Dedifferentiated amniotic fluid mesenchymal stem cell (primary cell): ENCODE results near the gene STARD5.

Source experiments
- DNase-seq: peaks from one replicate; pipeline ENCODE4 v3.0.0-alpha.2; 2016; ENCODE audit errors: extremely low spot score

The STARD5 gene

DNA sequence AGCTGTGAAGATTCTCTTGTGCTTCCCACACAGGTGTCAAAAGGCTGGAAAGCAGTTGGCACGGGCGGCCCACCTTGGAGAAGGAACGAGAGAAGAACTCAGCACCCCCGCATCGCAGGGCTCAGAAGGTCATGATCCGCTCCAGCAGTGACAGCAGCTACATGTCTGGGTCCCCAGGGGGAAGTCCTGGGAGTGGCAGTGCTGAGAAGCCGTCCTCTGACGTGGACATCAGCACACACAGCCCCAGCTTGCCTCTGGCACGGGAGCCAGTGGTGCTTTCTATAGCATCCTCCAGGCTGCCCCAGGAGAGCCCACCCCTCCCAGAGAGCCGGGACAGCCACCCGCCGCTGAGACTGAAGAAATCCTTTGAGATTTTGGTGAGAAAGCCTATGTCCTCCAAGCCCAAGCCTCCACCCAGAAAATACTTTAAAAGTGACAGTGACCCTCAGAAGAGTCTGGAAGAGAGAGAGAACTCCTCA lies 31.4 kb downstream of the STARD5 start:
- no peak for DNase-seq

DNA sequence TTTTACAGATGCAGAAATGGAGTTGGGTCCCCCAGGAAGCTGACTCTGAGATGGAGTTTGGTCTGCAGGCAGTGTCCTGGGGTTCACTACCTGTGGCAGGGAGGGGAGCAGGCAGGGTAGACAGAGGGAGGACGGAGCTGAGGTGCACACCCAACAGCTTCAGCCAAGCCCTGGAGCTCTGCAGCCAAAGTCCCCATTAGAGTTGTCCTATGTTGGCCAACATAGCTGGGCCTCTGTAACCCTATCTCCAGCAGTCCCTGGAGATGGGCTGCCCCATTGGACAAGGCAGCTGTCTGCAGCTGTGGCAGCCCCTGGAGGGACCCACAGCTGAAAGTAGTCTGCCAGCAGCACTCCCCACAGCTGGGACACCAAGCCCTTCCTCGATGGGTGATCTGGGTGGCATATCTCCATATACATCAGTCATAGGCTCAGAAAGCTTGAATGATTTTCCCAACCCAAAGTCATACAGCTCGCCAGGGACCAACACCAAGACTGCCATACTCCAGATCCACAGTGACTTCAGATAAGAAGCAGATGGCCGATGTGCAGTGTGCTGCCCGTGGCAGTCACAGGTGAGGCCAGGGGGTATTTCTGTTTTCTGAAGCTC lies 31.9 kb downstream of the STARD5 start:
- DNase-seq: no peak

DNA sequence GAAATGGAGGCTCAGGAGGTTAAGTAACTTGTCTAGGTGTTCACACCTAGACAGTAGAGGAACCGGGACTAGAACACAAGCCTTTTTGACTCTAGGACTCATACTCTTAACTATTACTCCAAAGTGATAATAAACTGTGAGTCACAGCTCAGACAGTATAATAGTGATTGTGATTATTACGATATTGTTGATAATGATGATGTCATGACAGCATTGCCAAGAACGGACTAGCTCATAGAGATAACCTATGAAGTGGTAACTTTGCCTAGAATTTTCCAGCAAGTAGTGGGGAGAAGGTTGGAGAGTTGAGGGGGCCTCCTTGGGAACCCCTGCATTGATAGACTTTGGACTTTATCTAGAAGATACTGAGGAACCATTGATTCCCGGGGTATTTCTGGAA lies 34.0 kb downstream of the STARD5 start:
- DNase-seq: no peak

DNA sequence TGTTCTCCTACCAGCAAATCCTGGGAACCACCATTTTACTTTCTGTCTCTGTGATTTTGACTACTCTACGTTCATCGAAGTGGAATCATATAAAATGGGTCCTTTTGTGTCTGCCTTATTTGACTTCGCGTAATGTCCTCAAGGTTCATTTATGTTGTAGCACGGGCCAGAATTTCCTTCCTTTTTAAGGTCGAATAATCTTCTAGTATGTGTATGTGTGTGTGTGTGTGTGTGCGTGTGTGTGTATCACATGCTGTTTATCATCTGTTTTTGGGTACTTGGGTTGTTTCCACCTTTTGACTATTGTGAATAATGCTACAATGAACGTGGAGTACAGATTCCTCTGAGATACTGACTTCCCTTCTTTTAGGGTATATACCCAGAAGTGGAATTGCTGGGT lies 35.3 kb downstream of the STARD5 start:
- DNase-seq: no peak

DNA sequence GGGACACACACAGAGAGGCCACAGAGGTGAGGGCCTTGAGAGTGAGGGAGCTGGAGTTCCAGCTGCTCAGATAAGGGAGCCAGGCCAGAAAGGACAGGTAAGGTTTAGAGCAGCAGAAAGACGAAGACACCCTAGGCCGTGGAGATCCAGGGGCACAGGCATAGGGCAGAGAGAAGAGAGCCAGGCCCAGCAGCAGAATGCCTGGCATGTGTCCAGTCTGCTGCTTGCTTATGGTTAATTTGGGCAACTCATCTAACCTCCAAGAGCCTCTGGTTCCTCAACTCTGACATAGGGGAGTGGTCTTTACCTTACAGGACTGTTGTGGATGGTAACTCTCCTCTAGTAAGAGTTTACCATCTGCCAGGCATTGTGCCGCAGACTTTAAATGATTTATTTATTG lies 35.9 kb downstream of the STARD5 start:
- DNase-seq: no peak

DNA sequence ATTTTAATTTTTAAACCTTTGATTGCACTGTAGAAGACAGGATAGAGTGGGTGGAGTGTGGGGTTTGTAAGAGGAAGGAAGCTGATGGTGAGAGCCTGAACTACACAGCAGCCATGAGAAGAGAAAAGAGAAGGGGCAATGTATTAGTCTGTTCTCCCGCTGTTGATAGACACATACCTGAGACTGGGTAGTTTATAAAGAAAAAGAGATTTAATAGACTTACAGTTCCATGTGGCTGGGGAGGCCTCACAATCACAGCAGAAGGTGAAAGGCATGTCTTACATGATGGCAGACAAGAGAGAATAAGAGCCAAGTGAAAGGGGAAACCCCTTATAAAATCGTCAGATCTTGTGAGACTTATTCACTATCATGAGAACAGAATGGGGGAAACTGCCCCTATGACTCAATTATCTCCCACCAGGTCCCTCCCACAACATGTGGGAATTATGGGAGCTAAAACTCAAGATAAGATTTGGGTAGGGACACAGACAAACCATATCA lies 37.3 kb downstream of the STARD5 start:
- DNase-seq: no peak

DNA sequence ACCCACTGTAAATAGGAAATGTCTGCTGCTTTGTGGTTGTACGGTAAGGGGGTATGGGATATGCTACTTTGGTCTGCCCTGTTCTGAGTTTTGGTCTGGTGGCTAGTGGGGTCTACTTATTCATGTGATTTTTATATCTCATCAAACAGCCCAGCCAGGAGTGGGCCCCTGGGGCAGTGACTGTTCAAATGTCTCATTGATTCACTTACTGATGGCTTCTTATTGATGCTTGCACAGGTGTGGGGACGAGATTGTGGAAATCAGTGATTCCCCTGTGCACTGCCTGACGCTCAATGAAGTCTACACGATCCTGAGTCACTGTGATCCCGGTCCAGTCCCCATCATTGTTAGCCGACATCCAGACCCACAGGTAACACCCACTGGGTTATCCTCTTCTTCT lies 38.5 kb downstream of the STARD5 start:
- no peak for DNase-seq

DNA sequence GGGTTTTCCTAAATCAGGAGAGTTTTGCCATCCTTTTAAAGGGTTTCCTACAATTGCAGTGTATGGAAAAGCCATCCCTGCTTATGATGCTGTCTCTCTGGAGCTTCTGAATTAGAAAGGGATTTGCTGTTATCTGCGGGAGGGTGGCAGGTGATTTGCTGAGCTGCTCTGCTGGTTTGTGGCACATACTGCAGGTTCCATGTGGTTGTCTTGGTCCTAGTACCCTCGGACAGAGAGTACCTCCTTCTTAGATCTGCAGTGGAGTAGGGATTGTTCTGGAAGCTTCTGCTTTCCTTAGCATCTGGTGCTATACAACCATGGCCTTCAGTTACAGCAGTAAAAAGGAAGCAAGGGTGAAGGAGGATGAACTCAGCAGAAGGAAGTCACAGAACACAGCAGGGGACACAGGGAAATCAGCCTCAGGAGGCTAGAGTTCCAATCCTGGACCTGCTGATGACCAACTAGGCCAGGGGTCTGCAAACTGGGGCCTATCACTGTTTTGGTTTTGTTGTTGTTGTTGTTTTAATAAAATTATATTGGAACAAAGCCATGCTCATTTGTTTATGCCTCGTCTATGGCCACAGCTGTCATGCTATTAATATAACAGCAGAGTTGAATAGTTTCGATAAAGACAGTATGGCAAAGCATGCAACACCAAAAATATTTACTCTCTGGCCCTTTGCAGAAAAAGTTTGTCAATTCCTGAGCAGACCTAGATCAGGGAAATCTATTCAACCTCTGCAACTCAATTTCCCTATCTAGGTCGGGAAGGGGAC lies 39.5 kb downstream of the STARD5 start:
- DNase-seq: no peak

DNA sequence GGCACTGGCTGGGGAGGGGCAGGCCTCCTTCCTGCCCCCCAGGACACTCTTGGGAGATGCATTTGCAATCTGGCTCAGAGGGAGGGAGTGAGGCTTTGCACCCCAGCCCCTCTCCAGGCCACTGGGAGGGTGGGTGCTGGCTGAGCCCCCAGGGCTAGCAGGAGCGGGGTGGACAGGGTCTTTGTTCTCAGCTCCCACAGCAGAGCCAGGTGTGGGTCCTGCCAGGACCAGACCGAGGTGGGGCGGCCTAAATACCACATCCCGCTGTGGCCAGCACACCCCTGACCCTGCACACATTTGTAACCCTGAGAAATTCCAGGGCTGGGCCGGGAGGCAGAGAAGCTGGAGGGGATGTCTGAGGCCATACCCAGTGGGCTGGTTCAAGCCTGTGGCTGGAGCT lies 41.0 kb downstream of the STARD5 start:
- DNase-seq: no peak

DNA sequence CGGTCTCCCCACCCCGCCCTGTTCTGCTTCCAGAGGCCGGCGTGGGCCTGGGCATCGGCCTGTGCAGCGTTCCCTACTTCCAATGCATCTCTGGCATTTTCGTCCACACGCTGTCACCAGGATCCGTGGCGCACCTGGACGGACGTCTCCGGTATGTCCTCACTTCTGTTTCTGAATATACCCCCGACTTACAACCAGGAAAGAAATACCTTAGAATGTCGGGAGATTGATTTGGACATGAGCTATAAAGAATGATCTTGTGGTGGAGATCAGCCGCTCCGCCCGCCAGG lies 41.4 kb downstream of the STARD5 start:
- DNase-seq: no peak

DNA sequence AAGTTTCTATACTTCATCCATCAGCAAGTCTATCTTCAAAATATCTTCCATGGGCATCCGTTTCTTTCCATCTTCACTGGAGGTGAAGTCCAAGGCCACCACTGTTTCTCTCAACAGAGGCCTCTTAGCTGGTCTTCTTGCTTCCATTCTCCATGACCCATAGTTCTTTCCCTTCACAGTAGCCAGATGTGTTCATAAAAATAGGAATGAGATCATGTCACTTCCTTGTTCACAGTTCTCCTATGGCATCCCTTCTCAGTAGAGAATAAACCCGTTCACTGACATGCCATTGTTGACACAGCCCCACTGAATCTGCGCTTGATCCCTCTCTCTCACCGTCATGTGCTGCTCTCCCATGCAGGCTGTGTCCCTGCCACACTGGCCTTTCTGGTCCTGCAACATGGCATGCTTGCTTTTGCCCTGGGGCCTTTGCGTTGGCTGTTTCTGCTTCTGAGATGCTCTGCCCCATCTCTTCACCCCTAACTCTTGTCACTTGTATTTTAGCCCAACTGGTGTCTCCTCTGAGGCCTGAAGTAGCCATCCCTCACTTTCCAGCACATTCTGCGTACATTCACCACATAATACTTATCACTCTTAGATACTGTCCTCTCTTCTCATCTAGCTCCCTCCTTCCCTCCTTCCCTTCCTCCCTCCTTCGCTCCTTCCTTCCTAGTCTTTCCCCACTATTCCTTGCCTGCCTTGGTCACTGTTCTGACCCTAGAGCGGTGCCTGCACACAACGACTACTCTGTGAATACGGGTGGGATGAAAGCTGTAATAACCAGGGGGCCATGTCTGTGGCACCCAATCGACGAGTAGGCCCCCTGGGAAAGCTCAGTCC lies 42.0 kb downstream of the STARD5 start:
- DNase-seq: no peak

DNA sequence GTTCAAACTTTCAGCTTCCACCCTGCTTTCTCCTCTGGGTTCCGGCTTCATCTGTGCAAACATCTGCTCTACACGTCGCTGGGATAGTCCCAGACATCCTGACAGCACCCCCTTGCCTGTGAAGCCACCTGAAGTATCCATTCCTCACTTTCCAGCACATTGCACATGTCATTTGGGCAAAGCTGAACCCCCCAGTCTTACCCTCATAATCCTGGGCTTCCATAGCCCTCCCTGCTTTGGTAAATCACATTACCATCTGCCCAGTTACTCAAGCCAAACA lies 42.5 kb downstream of the STARD5 start:
- no peak for DNase-seq

DNA sequence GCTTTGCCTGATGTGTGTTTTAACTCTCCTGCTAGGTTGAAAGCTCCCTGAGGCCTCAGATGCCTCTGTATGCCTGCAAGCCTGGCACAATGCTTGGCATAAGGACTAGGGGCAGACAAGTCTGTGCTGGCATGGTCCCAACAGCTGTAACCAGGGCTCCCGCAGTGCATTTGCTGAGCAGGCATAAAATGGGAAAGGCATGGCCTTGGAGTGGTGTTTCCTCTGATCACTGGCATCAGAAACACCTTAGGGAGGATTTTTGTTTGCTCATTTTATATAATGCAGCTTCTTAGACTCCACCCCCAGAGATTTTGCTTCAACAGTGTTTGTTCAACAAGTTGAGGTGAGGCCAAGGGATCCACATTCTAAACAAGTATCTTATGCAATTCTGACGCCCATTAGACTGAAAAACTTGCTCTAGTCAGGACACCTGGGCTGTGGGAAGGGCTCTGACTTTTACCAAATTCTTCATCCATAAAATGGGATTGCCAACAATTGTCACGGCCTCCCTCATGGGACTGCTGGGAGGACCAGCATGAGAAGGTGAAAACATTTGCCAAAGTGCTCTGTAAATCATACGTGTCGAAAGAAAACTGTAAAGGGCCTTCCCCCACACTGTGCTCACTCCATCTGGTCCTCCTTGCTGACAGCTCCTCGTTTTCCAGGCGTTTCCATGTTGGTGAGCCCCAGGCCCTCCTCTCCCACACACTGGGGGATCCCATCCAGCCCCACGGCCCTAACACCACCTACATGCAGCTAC lies 43.1 kb downstream of the STARD5 start:
- no peak for DNase-seq

DNA sequence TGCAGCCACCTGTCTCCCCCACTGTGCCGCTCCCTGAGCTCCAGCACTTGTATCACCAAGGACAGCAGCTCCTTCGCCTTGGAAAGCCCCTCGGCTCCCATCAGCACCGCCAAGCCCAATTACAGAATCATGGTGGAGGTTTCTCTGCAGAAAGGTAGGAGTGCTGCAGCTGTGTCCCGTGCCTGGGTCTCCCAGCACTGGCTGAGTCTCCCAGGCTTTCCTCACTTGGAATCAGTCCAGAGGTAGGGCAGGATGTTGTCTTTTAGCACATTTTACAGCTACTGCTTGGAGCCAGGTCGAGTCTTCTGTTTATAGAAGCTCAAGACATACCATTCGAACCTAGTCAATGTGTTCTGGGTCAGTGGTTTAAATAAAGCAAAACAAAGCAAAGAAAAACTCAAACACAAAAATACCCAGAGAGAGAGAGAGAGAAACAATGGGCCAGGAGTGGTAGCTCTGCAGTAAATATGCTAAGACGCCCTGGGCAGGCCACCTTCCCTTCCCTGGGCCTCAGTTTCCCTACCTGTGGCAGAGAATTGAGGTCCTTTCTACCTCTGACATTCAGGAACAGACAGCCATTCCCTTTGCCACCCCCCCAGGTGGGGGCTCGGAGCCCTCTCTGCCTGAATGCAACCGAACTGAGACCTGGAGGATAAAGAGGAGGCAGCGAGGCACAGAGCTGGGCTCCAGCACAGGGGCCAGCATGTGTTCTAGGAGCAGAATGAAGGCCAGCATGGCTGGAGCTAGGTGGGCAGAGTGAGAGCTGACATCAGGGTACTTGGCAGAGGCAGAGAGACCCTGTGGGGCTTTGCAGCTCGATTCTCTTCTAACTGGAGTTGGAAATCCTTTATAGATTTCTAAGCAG lies 44.1 kb downstream of the STARD5 start:
- no peak for DNase-seq

DNA sequence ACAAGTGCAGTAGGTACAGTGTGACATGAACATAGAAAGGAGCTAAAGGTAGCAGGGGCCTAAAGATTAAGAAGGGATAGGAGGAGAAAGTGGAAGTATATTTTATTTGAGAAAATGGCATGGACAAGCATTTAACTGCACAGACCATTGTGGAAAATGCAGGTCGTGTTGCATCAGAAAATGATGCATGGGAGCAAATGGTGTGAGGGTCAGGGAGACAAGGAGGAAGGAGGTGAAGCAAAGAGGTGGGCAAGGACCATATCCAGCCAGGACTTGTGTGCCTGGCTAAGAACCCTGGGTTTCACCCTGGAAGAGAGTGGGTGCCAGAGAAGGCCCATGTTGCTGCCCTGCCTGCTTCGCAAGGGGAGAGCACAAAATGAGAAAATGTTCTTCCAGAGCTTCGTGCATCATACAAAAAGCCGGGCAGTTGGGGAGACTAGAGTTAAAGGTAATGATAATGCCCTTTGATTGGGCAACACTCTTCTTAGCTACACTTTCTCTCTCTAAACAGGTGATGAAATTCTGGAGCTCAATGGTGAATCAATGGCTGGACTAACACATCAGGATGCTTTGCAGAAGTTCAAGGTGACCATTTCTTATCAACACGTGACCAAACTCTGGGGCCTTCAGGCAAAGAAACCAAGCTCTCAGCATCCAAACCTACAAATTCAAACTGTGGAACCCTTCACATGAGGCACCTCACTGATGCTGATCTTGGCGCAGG lies 45.5 kb downstream of the STARD5 start:
- no peak for DNase-seq

DNA sequence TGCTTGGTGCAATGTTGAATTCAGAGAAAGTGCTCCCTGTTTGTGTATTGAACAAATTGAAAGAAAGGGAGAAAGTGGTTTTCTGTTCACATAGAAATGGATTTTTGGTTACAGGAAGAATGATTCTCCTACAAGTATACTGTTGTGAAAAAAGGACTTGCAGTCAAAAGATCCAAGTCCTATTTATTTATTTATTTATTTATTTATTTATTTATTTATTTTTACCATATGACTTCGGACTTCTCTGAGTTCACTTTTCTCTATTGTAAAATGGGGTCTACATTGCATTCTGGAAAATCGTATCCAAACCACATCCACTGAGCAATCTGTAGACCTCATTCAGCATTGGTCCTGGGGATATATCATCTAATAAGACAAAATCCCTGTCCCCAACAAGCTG lies 46.1 kb downstream of the STARD5 start:
- no peak for DNase-seq

DNA sequence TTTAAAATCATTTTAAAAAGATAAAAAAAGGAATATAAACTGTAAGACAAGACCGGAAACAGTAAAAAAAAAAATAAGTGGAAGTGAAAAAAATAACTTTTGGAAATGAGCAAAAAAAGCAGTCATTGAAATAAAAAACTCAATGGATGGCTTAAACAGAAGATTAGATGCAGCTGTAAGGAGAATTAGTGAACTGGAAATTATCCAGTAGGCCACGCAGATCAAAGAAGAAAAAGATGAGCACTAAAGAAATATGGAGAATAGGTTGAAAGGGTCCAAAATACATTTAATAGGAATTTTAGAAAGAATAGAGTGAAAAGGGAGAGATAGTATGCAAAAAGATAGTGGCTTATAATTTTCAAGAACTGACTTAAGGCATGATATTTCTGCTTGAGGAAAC lies 47.0 kb downstream of the STARD5 start:
- DNase-seq: no peak

DNA sequence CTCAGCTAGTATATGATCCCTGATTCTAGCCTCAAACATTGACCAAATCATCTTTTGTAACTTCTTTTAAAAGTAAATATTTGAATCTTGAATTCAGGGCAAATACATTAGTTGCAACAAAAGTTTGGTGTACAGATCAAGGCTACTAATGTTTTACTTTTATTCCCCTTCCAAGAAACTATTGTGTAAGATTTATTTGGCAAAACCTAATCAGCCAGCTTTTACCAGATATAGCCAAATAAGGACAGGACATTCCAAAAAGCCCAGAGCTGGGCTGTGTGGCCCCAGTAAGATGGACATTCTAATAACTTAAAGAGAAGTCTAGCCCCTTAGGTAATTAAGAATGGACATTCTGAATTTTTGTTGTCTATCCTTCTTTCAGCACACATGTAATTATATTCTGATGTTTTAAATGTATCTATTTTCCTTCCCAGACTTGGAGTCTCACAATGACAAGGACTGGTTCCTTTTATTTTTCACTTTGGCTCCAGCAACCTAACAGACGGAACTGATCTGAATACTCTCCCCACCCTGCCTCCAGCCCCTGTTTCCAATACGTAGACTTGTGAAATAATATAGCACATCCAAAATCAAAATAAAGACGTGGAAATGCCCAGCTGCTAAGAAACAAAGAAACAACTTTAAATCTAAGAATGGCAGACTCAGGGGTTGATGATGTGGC lies 48.1 kb downstream of the STARD5 start:
- no peak for DNase-seq

DNA sequence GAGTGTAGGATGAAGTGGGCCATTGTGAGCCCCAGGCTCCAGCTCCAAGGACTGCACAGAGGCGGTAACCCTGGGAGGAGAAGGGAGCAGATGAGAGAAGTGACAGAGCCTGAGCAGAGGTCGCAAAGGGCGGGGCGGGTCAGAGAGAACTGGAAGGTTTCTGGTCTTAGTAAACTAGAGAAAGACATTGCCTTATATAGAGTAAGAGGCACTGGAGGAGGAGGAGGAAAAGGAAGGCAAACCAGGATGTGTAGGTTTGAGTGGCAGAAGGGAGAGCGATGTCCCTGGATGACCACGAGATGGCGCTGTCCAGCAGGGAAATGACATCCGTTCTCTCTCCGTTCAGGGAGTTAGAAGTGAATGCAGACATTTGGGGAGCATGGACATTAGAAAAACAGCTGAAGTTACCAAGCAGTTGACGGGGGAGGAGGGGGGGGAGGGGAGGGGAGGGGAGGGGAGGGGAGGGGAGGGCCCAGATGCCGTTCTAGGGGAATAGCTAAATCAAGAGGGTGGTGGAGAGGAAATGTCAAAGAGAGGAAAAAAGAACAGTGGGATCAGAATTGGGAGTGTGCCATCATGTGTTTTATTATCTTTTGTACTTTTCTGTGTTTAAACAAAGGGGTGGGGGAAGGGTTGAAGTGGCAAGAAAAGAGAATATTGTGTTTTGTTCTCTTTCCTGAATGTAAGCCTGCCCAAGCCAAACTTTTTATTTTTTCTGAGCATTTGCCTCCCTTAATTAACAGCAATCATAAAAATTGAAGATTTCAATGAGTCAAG lies 48.8 kb downstream of the STARD5 start:
- peak; percentile 68 for DNase-seq
